Rectal smooth muscle tissue (tissue), 1 donor: ENCODE data around the gene GALNTL6.

Experiments used
- H3K27ac ChIP-seq: one replicate; pipeline ENCODE4 v1.7.0; 2013; ENCODE audit warnings: low read depth, low read length, inconsistent platforms
- H3K27me3 ChIP-seq: one replicate; pipeline ENCODE4 v1.7.0; 2013; ENCODE audit warnings: low read length; ENCODE audit not compliant: control insufficient read depth, insufficient read depth
- H3K36me3 ChIP-seq: one replicate; pipeline ENCODE4 v1.7.0; 2013; ENCODE audit warnings: low read length; ENCODE audit not compliant: control insufficient read depth, insufficient read depth
- H3K4me1 ChIP-seq: one replicate; pipeline ENCODE4 v1.7.0; 2013; ENCODE audit warnings: low read length; ENCODE audit not compliant: control insufficient read depth, insufficient read depth
- H3K4me3 ChIP-seq: one replicate; pipeline ENCODE4 v1.7.0; 2013; ENCODE audit warnings: low read length
- H3K9ac ChIP-seq: one replicate; pipeline ENCODE4 v1.7.0; 2013; ENCODE audit warnings: low read length

Gene GALNTL6

DNA sequence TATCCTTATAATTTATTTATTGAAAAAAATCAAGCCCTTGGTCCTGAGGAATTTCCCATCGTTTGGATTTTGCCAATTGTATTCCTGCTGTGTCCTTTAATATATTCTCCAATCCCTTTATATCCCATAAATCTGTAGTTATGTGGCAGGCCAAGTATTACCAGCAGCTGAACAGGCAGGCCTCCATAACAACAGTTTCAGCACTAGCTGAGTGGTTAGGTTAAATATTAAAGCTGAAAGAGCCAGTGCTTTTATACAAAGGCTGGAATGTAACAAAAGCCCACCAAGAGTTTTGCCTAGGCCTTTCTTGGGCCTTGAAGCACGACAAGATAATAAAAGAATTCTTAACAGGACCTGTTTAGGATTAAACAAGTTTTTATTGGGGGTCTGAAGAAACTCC lies 988.8 kb downstream of the GALNTL6 start:
- Histone ChIP-seq H3K27ac (no peak overlapping the region), H3K36me3 (no peaks in the 10 kb centered on the region), H3K4me1 (no peaks in the 10 kb centered on the region), H3K9ac (no peak overlapping the region), H3K4me3 (no peak overlapping the region), H3K27me3 (no peaks in the 10 kb centered on the region)

DNA sequence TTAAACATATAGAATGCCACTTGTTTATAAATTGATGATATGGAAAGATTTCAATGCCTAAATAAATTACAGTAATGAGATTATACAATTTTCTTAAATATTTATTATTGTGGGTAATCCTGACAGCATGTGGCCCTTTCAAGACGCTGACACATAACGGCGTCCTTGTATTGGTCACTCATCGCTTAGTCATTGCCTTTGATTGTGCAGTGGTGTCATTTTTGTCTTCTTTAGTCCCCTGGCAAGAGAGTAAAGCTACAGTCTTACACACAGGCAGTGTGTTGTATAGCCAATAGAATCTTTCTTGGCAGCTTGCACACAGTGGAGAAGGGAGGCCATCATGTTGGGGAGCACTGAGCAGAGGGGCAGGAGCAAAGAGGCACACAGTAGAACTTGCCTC lies 993.6 kb downstream of the GALNTL6 start:
- Histone ChIP-seq H3K27ac (no peak overlapping the region), H3K9ac (no peak overlapping the region), H3K27me3 (no peaks in the 10 kb centered on the region), H3K4me1 (no peaks in the 10 kb centered on the region), H3K4me3 (no peak overlapping the region), H3K36me3 (no peaks in the 10 kb centered on the region)

DNA sequence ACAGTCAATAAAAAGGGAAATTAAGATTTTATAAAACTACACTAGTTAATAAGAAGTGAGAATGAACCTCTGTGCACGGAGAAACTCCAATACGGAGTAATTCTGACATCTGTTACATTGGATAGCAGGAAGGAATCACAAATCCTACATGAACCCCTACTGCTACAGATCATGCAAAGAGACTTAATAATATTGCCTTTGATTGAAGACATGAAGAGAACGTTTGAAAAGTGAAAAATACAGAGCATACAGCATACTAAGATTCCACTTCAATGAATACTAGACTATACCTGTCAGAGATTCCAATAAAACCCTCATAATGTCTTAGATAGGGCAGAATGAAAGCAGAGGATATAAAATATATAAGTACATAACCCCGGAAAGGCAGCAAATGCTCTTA lies 995.0 kb downstream of the GALNTL6 start:
- no peaks in the 10 kb centered on the region for H3K27me3 ChIP-seq
- H3K9ac ChIP-seq = no peak overlapping the region
- H3K4me1 ChIP-seq = no peaks in the 10 kb centered on the region
- H3K4me3 ChIP-seq = no peak overlapping the region
- H3K27ac ChIP-seq = no peak overlapping the region
- no peaks in the 10 kb centered on the region for H3K36me3 ChIP-seq

DNA sequence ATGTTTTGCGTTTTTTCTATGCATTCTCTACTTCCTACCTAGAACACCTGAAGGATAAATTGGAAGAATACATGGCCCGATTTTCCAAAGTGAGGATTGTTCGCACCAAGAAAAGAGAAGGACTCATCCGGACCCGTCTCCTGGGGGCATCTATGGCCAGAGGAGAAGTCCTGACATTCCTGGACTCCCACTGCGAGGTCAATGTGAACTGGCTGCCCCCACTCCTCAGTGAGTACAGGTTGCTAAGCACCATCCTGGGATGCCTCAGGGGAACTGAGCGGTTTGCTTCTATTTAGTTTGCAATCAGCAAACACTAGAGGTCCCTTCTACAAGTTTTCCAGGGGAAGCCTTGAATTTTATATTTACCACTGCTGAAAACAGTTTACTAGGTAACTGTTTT lies 996.1 kb downstream of the GALNTL6 start:
- Histone ChIP-seq H3K27me3 (no peaks in the 10 kb centered on the region), H3K27ac (no peak overlapping the region), H3K4me1 (no peaks in the 10 kb centered on the region), H3K4me3 (no peak overlapping the region), H3K36me3 (no peaks in the 10 kb centered on the region), H3K9ac (no peak overlapping the region)

DNA sequence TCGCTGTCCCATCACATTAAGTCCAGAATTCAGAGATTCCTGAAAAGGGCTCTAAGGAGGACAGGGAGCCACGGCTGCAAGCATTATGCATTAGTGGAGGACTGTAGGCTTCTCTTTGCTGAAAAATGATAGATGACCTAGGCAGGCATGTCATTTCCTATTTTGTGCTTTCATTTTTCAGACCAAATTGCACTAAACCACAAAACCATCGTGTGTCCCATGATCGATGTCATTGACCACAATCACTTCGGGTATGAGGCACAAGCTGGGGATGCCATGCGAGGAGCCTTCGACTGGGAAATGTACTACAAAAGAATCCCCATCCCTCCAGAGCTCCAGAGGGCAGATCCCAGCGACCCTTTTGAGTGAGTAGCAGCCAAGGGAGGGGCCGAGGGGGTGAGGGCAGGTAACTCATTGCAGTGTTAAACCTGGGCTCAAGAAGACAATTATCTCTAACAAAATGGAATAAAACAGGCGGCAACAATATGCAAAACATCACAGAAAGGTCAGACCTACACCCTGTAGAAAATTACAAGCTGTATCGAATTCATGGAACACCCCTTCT lies 1000.2 kb downstream of the GALNTL6 start:
- Histone ChIP-seq H3K27me3 (no peaks in the 10 kb centered on the region), H3K36me3 (no peaks in the 10 kb centered on the region), H3K4me1 (no peaks in the 10 kb centered on the region), H3K4me3 (no peak overlapping the region), H3K9ac (no peak overlapping the region), H3K27ac (no peak overlapping the region)

- H3K36me3 ChIP-seq = no peaks in the 10 kb centered on the region
- H3K27ac ChIP-seq = no peak overlapping the region
- H3K27me3 ChIP-seq = no peaks in the 10 kb centered on the region
- H3K4me3 ChIP-seq = no peak overlapping the region
- no peaks in the 10 kb centered on the region for H3K4me1 ChIP-seq
- H3K9ac ChIP-seq = no peak overlapping the region
Observed at GRCh38 chr4:172815499-172816164, 1002.4 kb downstream of the GALNTL6 start.

DNA sequence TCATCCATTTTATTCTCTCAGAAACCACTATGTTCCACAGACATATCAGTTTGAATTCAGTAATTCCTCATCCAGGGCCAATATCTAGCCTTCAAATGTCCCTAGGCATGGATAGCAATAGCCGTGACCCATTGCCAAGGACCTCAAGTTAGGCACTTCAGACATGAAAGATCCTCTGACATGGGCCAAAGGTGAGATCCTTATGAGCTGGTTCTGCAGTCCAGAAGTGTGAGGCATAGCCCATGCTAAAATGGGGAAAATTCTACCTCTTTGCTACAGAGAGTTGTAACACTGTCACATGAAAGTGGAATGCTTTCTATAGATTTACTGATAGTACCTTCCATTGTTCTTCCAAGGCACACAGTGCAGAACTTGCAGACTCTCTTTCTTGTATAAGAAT lies 1005.7 kb downstream of the GALNTL6 start:
- Histone ChIP-seq H3K36me3 (no peaks in the 10 kb centered on the region), H3K27me3 (no peaks in the 10 kb centered on the region), H3K9ac (no peak overlapping the region), H3K4me3 (no peak overlapping the region), H3K4me1 (no peaks in the 10 kb centered on the region), H3K27ac (no peak overlapping the region)

DNA sequence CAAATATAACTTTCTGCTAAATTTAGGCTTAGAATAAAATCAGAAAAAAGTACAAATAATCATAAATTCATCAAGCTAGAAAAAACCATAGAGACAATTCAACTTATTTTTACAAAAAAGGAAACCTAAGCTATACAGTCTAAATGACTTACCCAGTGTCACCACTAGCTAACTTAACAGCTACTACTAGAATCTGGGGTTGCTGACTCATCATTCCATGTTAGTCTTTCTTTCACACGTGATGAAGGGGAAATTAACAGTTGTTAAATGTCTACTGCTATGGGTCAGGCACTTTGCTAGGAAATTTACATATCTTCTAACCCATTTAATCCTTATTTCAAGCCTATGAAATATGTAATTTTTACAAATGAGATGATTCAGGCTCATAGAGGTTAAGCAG lies 1006.1 kb downstream of the GALNTL6 start:
- H3K9ac ChIP-seq = no peak overlapping the region
- H3K27me3 ChIP-seq = no peaks in the 10 kb centered on the region
- no peaks in the 10 kb centered on the region for H3K4me1 ChIP-seq
- no peaks in the 10 kb centered on the region for H3K36me3 ChIP-seq
- no peak overlapping the region for H3K4me3 ChIP-seq
- H3K27ac ChIP-seq = no peak overlapping the region

DNA sequence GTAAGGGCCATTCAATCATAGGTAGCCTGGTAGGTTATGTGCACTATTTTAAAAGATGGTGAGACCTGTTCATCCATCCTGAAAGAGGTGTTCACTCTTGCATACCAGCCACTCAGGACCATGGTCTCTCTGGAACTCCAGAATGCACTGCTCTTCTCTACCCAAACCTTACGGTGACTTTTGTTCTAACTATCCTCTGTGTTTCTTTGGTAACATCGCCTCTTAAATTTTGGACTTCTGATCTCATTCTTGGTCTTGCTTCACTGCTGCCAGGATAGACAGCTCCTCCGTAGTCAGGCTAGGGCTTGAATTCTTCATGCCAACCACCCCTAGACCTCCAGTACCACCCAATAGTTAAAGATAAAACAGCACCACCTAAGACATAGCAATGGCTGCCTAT lies 1009.1 kb downstream of the GALNTL6 start:
- no peak overlapping the region for H3K9ac ChIP-seq
- H3K4me1 ChIP-seq = no peaks in the 10 kb centered on the region
- H3K4me3 ChIP-seq = no peak overlapping the region

DNA sequence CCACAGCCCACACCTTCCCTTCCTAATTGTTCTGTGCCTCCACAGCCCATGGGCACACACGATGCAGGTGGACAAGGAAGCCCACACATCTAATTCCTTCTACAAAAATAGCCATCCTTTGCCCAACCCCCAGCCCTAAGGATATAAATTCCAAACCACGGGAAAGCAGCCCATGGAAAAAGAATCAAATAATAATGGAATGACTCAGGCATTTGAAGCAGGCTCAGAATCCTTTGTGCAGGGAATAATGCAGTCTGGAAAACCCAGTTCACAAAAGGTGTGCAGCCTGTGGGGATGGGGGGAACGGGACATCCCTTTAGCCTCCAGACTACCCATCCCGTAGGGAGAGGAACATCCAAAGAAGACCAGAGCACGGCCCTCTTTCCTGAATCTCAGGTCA lies 1013.1 kb downstream of the GALNTL6 start:
- no peak overlapping the region for H3K27ac ChIP-seq
- no peaks in the 10 kb centered on the region for H3K36me3 ChIP-seq
- no peak overlapping the region for H3K4me3 ChIP-seq
- H3K27me3 ChIP-seq = no peaks in the 10 kb centered on the region
- no peak overlapping the region for H3K9ac ChIP-seq
- H3K4me1 ChIP-seq = no peaks in the 10 kb centered on the region

More for the DNA sequence above, 1009.1 kb downstream of the GALNTL6 start:
- Histone ChIP-seq H3K27me3 (no peaks in the 10 kb centered on the region), H3K36me3 (no peaks in the 10 kb centered on the region), H3K27ac (no peak overlapping the region)

DNA sequence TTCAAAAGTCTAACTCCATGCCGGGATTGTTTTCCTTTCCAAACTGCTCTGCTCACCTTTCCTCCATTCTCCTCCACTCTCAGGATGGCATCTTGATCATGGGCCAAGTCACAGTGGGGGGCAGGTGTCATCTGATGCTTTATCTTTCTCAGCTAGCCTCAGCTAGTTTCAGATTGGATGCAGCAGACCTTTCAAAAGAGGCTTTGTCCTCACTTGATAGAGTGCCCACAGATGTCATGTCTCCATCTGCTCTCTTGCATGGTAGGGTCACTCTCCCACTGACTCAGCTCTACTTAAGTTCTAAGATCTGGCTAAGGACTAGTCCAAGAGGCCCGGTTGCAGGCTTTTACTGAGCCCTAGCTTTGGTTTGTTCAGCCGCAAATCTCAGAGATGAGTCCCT lies 1013.7 kb downstream of the GALNTL6 start:
- H3K36me3 ChIP-seq = no peaks in the 10 kb centered on the region
- H3K9ac ChIP-seq = no peak overlapping the region
- no peak overlapping the region for H3K4me3 ChIP-seq
- no peak overlapping the region for H3K27ac ChIP-seq
- no peaks in the 10 kb centered on the region for H3K27me3 ChIP-seq
- no peaks in the 10 kb centered on the region for H3K4me1 ChIP-seq

- H3K4me3 ChIP-seq = no peak overlapping the region
- H3K36me3 ChIP-seq = no peaks in the 10 kb centered on the region
- no peak overlapping the region for H3K27ac ChIP-seq
- no peak overlapping the region for H3K9ac ChIP-seq
- no peaks in the 10 kb centered on the region for H3K4me1 ChIP-seq
- H3K27me3 ChIP-seq = no peaks in the 10 kb centered on the region
Observed at GRCh38 chr4:172830295-172830764, 1017.1 kb downstream of the GALNTL6 start.

DNA sequence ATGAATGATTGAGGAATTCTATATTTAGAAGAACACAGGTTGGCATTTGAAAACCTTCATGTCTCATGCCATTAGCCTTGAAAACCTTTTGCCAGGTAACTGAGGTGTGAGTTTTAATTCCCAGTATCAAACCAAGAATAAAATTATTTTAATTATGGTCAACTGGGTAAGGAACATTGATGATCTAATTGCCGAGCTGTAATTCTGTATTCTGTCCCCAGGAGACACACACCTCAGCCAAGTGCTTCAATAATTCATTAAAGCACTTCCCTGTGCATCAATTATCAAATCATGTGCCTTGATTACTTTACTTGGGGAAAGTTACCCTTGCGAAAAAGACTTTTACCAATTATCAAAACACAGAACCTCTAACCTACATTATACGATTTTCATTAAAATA lies 1023.5 kb downstream of the GALNTL6 start:
- Histone ChIP-seq H3K36me3 (no peaks in the 10 kb centered on the region), H3K27me3 (no peaks in the 10 kb centered on the region), H3K27ac (no peak overlapping the region), H3K4me3 (no peak overlapping the region), H3K4me1 (no peaks in the 10 kb centered on the region), H3K9ac (no peak overlapping the region)
